Adrenal gland (tissue), 12 donors: ENCODE results near the gene CAD. TPM values are rescaled to one million over a fixed set of nuclear protein-coding genes. Genes with fewer than 3 reads are reported as not detected.

ENCODE experiments used
- DNase-seq, 7 donors: peaks; one replicate each; pipeline ENCODE4 v3.0.0-alpha.2; 2019 to 2020
- H3K27ac ChIP-seq, 5 donors: fragments of 200-600 bp; sonication (generic) in 4 of 5; 1 replicate in 3 of 5; 2 replicates in 2 of 5; pipeline versions ENCODE4 v1.5.1 to v1.8.0; 2016 to 2020; ENCODE audit warnings: mild to moderate bottlenecking in 1 of 5
- H3K27me3 ChIP-seq: fragments of 200-600 bp; 2 replicates; pipeline ENCODE4 v1.8.0; 2021
- H3K36me3 ChIP-seq, 2 donors: fragments of 200-600 bp; replicated peaks in 1 of 2; 1 replicate in 1 of 2; 2 replicates in 1 of 2; pipeline versions ENCODE4 v1.5.1 to v1.8.0; 2018 to 2022
- H3K4me1 ChIP-seq, 2 donors: fragments of 200-600 bp; replicated peaks in 1 of 2; 1 replicate in 1 of 2; 2 replicates in 1 of 2; pipeline versions ENCODE4 v1.5.1 to v1.8.0; 2018 to 2021
- H3K4me3 ChIP-seq, 4 donors: fragments of 200-600 bp; sonication (generic) in 3 of 4; one replicate each; pipeline ENCODE4 v1.5.1; 2016 to 2018
- H3K9me3 ChIP-seq, 3 donors: fragments of 200-600 bp; sonication (generic) in 1 of 3; replicated peaks in 1 of 3; 1 replicate in 2 of 3; 2 replicates in 1 of 3; pipeline versions ENCODE4 v1.5.1 to v1.8.0; 2016 to 2021
- POLR2A ChIP-seq, 2 donors: fragments of 450-650 bp; IDR thresholded peaks; one replicate each; pipeline ENCODE4 v1.6.1; 2017; ENCODE audit warnings: antibody characterized with exemption in 2 of 2, mild to moderate bottlenecking in 2 of 2, moderate library complexity in 1 of 2
- WGBS, 4 donors: extraction: QIAGEN DNeasy Blood & Tissue Kit in 2 of 4; methylation state at CpG; one replicate each; pipeline versions ENCODE4 v1.1.5 to v1.1.7; 2013 to 2017; 5-methylcytosine and 5-hydroxymethylcytosine counted together
- intact Hi-C, 2 donors: fragments of 100-400 bp; cut with DNase I; formaldehyde crosslinking; loops; one replicate each; pipeline versions ENCODE4 v1.14.1 to v1.15.0; 2022 to 2023
- polyA plus RNA-seq, 3 donors: library from polyadenylated mRNA; stranded (reverse); fragments of 200-250 nt in 2 of 3; fragments of 350-450 nt in 1 of 3; fragmentation: Illumina TruSeq in 1 of 3; extraction: RNeasy Lipid Tissue Mini Kit (QIAGEN cat#74804) in 1 of 3; gene quantifications; one replicate each; pipeline ENCODE4 v1.2.3, GENCODE V29; 2013 to 2014
- total RNA-seq, 9 donors: library from RNA; depleted of rRNA in 4 of 9; stranded (reverse); fragments of >200 nt in 4 of 9; fragments of 120-200 nt in 1 of 9; fragmentation: NEBNext Ultra II Directional in 1 of 9; extraction: Animal tissue kit (Norgen Biotek cat#: 25700) in 1 of 9; gene quantifications; one replicate each; pipeline versions ENCODE4 v1.1.0 to v1.2.4, GENCODE V29; 2013 to 2023
- TF ChIP-seq, protein P1 (sequence below), 6 experiments: fragments of 450-650 bp in 4 of 6; fragments of 200-600 bp in 2 of 6; sonication (generic) in 1 of 6; IDR thresholded peaks; 1 replicate in 5 of 6; 2 replicates in 1 of 6; pipeline versions ENCODE4 v1.5.1 to v1.8.0; 2016 to 2021; ENCODE audit warnings: antibody characterized with exemption in 6 of 6, mild to moderate bottlenecking in 2 of 6, moderate library complexity in 1 of 6
- donor health status: healthy with polysubstance abuse.
- donor health status: Bipolar disorder and iron deficiency.
- donor health status: DM: yes; HTN: yes; CAD: no.
- donor health status: DM: no; HTN: no; CAD: no.
- donor health status: DM: no; HTN: no; CAD: no.
- donor health status: DM: yes; HTN: yes; CAD: no.

The CAD gene
- total and polyA plus RNA-seq, 12 donors: 8.9 to 70.5 (median 18.4) TPM

DNA sequence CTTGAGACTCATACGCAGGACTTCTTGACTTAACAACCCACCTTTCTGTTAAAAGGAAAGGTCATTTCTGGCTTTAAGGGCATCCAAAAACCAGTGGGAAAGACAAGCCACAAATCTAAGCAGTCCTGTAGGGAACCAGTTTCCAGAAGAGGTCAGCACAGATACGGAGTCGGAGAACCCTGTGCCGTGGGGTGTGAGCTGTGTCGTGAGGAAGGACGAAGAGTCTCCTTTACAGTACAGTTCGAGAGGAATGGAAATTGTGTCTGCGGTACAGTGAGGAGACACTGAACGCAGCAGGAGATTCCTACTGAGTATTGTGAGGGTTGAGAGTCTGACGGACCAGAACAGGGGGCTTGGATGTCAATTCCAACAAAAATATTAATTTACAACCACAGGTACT, 27.9 kb downstream of the CAD start:
- no peak overlapping the region for H3K27ac ChIP-seq

DNA sequence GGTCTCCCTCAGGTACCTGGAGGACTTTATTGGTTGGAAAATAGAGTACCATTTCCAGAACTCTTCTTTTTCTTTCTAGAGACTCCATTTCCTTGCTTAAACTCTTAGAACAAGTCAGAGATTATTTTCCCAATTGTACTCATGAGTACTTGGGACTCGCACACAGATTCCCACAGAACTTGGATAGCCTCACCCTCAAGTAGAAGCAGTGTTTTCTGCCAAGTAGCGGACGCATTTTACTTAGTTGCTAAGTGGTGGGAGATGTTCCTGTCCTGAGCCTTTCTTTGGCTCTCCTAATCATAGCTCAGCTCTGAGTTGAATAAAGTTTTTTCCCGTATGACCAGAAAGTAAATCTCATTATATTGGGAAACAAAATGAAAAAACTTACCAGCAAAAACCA, 28.5 kb downstream of the CAD start:
- TF ChIP-seq POLR2A (IDR thresholded peaks at IDR 0.05): no peak
- TF ChIP-seq, protein P1, sequence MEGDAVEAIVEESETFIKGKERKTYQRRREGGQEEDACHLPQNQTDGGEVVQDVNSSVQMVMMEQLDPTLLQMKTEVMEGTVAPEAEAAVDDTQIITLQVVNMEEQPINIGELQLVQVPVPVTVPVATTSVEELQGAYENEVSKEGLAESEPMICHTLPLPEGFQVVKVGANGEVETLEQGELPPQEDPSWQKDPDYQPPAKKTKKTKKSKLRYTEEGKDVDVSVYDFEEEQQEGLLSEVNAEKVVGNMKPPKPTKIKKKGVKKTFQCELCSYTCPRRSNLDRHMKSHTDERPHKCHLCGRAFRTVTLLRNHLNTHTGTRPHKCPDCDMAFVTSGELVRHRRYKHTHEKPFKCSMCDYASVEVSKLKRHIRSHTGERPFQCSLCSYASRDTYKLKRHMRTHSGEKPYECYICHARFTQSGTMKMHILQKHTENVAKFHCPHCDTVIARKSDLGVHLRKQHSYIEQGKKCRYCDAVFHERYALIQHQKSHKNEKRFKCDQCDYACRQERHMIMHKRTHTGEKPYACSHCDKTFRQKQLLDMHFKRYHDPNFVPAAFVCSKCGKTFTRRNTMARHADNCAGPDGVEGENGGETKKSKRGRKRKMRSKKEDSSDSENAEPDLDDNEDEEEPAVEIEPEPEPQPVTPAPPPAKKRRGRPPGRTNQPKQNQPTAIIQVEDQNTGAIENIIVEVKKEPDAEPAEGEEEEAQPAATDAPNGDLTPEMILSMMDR (IDR thresholded peaks at IDR 0.05): no peak
- Histone ChIP-seq H3K36me3 (peaks cover 0 to 40% of the 10 kb centered on the region in 2 donors), H3K4me1 (peaks cover 6 to 8% of the 10 kb centered on the region in 2 donors), H3K27ac (no peak overlapping the region), H3K27me3 (no peaks in the 10 kb centered on the region), H3K4me3 (no peak overlapping the region), H3K9me3 (no peaks in the 10 kb centered on the region)
- 81 to 84% (median 83%) methylated on average over 4 of the region's 4 CpGs for WGBS, 4 donors
- no peak for DNase-seq
- intact Hi-C loops: loop anchor here in 1 of 2 donors (10.0 kb wide), 1 partner anchor 59 kb away; the partner anchor contains the start of gene UCN

More for the DNA sequence above, 27.9 kb downstream of the CAD start:
- 73 to 80% (median 77%) methylated on average over 10 of the region's 10 CpGs for WGBS, 4 donors
- no peak for DNase-seq
- Histone ChIP-seq H3K4me1 (peaks cover 4 to 5% of the 10 kb centered on the region in 2 donors), H3K36me3 (peaks cover 0 to 45% of the 10 kb centered on the region in 2 donors), H3K9me3 (no peaks in the 10 kb centered on the region), H3K27me3 (no peaks in the 10 kb centered on the region), H3K4me3 (no peak overlapping the region)
- no peak for TF ChIP-seq POLR2A (IDR thresholded peaks at IDR 0.05)
- TF ChIP-seq, protein P1 (IDR thresholded peaks at IDR 0.05): no peak
- intact Hi-C loops: loop anchor here in 1 of 2 donors (10.0 kb wide), 1 partner anchor 60 kb away; the partner anchor contains the start of gene UCN

DNA sequence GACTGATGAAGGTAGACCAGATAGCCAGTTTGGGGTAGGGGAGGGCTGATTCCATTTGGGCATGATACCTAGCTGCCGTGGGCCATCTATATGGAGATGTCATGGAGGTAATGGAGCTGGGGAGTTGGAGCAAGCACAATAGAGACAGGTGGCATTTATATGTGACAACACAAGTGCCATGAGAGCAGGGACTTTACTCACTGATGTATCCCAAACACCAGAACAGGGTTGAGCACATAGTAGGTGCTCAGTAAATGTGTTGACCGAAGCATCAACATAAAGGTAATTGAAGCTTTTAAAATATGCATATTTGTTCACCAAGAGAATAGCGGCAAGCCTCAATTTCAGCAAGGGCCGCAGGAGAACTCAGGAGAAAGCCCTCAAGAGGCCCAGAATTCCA, 30.7 kb downstream of the CAD start:
- H3K9me3 ChIP-seq: no peaks in the 10 kb centered on the region
- WGBS, 4 donors: 69 to 88% (median 79%) methylated on average over 4 of the region's 4 CpGs
- no peak for TF ChIP-seq POLR2A (IDR thresholded peaks at IDR 0.05)
- TF ChIP-seq, protein P1 (IDR thresholded peaks at IDR 0.05): no peak
- H3K4me3 ChIP-seq: no peak overlapping the region
- H3K4me1 ChIP-seq: peaks cover 6 to 8% of the 10 kb centered on the region in 2 donors
- intact Hi-C loops: loop anchor here in 1 of 2 donors (10.0 kb wide), 1 partner anchor 57 kb away; the partner anchor contains the start of gene UCN
- H3K27ac ChIP-seq: no peak overlapping the region
- no peak for DNase-seq
- H3K27me3 ChIP-seq: no peaks in the 10 kb centered on the region
- H3K36me3 ChIP-seq: peaks cover 0 to 17% of the 10 kb centered on the region in 2 donors

DNA sequence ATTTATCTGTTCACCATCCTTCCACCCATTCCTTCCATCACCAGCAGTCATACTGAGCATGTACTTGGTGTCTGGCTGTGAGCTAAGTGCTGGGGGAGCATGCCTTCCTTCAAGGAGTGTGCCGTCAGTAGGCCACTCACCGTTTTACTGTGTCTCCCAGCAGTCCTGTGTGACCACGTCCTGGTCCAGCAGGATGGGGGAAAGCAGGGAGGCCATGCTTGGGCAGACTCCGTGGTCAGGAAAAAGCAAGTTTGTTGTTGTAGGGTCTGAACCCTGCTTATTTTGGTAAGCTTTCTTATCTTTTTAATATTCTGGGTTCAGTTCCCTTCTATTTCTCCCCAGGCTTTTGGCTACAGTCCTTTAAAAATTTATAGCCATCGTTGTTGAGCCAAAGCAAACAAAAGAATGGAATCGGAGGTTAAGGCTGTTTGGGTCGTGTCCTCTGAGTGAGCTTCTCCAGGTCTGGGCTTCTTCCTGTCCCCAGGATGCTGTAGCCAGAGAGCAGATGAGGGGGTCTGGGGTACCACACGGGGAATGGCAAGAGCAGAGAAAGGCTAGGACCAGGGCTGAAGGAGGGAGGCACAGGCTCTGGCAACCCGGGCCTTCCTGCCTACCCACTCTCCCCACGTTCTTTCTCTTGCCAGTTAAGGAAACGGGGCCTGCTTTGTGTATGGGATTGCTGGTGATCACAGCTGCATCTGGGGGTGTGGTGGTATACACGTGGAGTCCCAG, 32.2 kb downstream of the CAD start:
- no peak for DNase-seq
- Histone ChIP-seq H3K4me3 (no peak overlapping the region), H3K36me3 (peaks cover 0 to 3% of the 10 kb centered on the region in 2 donors), H3K4me1 (peaks cover 6 to 8% of the 10 kb centered on the region in 2 donors), H3K27ac (no peak overlapping the region), H3K9me3 (no peaks in the 10 kb centered on the region), H3K27me3 (no peaks in the 10 kb centered on the region)
- 46 to 51% (median 48%) methylated on average over 12 of the region's 12 CpGs for WGBS, 4 donors
- intact Hi-C loops: loop anchor here in 1 of 2 donors (10.0 kb wide), 1 partner anchor 55 kb away; the partner anchor contains the start of gene UCN
- TF ChIP-seq POLR2A (IDR thresholded peaks at IDR 0.05): no peak
- TF ChIP-seq, protein P1 (IDR thresholded peaks at IDR 0.05): no peak
